NCI-H524 (cell line): ENCODE measurements around the gene DNAJB14.
"Not testable (repeated sequence)": the region's sequence is repeated elsewhere in the genome, so short reads cannot be mapped to it uniquely, and the experiment has no call there.

Experiments used
- DNase-seq, 2 experiments: peaks; one replicate each; lab custom pipeline; 2025; lab: John Stamatoyannopoulos, UW

Gene DNAJB14

GRCh38 chr4:99946356-99947189, at the start of gene DNAJB14:
TSS of gene DNAJB14 (minus strand) at chr4:99946618. CDS start at chr4:99946571, 47 bp downstream.
- DNase-seq, result peak; percentile 15 to 38

GRCh38 chr4:99991741-99992140, 45.3 kb upstream of the DNAJB14 start:
- no peak for DNase-seq

- DNase-seq, result no peak
These were observed 41.3 kb upstream of the DNAJB14 start for GRCh38 chr4:99987681-99988080.

- DNase-seq, result no peak
These were observed 40.4 kb upstream of the DNAJB14 start for GRCh38 chr4:99986792-99987191.

GRCh38 chr4:99983289-99983943, 37.0 kb upstream of the DNAJB14 start:
- no peak for DNase-seq

- no peak for DNase-seq
These were observed 33.5 kb upstream of the DNAJB14 start for GRCh38 chr4:99979872-99980271.

GRCh38 chr4:99971453-99972111, 25.2 kb upstream of the DNAJB14 start:
- DNase-seq, result no peak

- DNase-seq, result no peak
These were observed 21.9 kb upstream of the DNAJB14 start for GRCh38 chr4:99968330-99968729.

- DNase-seq, result no peak
These were observed 20.3 kb upstream of the DNAJB14 start for GRCh38 chr4:99966692-99967091.

GRCh38 chr4:99965674-99966350, 19.4 kb upstream of the DNAJB14 start:
- no peak for DNase-seq

GRCh38 chr4:99965173-99965572, 18.8 kb upstream of the DNAJB14 start:
- DNase-seq, result no peak

- DNase-seq, result no peak
These were observed 15.3 kb upstream of the DNAJB14 start for GRCh38 chr4:99961711-99962110.

GRCh38 chr4:99960648-99961047, 14.2 kb upstream of the DNAJB14 start:
- DNase-seq, result no peak

GRCh38 chr4:99958207-99958606, 11.8 kb upstream of the DNAJB14 start:
- DNase-seq, result not testable (repeated sequence)

- no peak for DNase-seq
These were observed 4.5 kb upstream of the DNAJB14 start for GRCh38 chr4:99950913-99951254.

GRCh38 chr4:99949999-99950912, 3.8 kb upstream of the DNAJB14 start, which contains the start of gene H2AZ1:
TSS of gene H2AZ1 (minus strand) at chr4:99950275. CDS start at chr4:99950170, 105 bp downstream.
- DNase-seq, result peak; percentile 92 to 93

GRCh38 chr4:99949034-99949998, 2.9 kb upstream of the DNAJB14 start:
- peak; percentile 88 to 89 for DNase-seq

- DNase-seq, result no peak
These were observed 1.2 kb upstream of the DNAJB14 start for GRCh38 chr4:99947608-99948007.

GRCh38 chr4:99947190-99947578, 766 bp upstream of the DNAJB14 start:
- DNase-seq, result no peak
